Measurements from ENCODE around the gene C16orf74. TPM values are rescaled to one million over a fixed set of nuclear protein-coding genes. Genes with fewer than 3 reads are reported as not detected.
A peak's percentile ranks its signal among the peaks of the same experiment; 100 is the strongest.

The C16orf74 gene
- total RNA-seq, 1 donor from 2014 or later, result not detected

GRCh38 chr16:85718153-85718477 is 32.8 kb downstream of the C16orf74 start:
- no peak for DNase-seq (ENCODE audit: low spot score)
- Mint-ChIP-seq H3K9me3 (no peaks in the 10 kb centered on the region), H3K27ac (no peak overlapping the region), H3K27me3 (ENCODE audit: low read depth) (peaks cover 15% of the 10 kb centered on the region), H3K36me3 (ENCODE audit: low read depth) (no peaks in the 10 kb centered on the region), H3K4me3 (ENCODE audit: low read depth) (no peak overlapping the region), H3K4me1 (ENCODE audit: low read depth) (no peaks in the 10 kb centered on the region)
- intact Hi-C loops (cut with micrococcal nuclease), result loop anchor here (1.0 kb wide), 2 partner anchors 59 to 298 kb away; no protein-coding TSS in a partner anchor

GRCh38 chr16:85717393-85718152 is 33.3 kb downstream of the C16orf74 start:
- H3K36me3 Mint-ChIP-seq (ENCODE audit: low read depth), result no peaks in the 10 kb centered on the region
- intact Hi-C loops (cut with micrococcal nuclease), result loop anchor here (1.0 kb wide), 2 partner anchors 58 to 297 kb away; no protein-coding TSS in a partner anchor
- no peak overlapping the region for H3K4me3 Mint-ChIP-seq (ENCODE audit: low read depth)
- peaks cover 15% of the 10 kb centered on the region for H3K27me3 Mint-ChIP-seq (ENCODE audit: low read depth)
- H3K4me1 Mint-ChIP-seq (ENCODE audit: low read depth), result no peaks in the 10 kb centered on the region
- no peak overlapping the region for H3K27ac Mint-ChIP-seq
- H3K9me3 Mint-ChIP-seq, result no peaks in the 10 kb centered on the region
- peak; percentile 30 for DNase-seq (ENCODE audit: low spot score)

GRCh38 chr16:85716680-85717038 is 34.2 kb downstream of the C16orf74 start:
- intact Hi-C loops (cut with micrococcal nuclease), result no loop called here
- H3K4me3 Mint-ChIP-seq (ENCODE audit: low read depth), result no peak overlapping the region
- H3K27me3 Mint-ChIP-seq (ENCODE audit: low read depth), result peaks cover 15% of the 10 kb centered on the region
- no peak overlapping the region for H3K27ac Mint-ChIP-seq
- no peaks in the 10 kb centered on the region for H3K4me1 Mint-ChIP-seq (ENCODE audit: low read depth)
- H3K36me3 Mint-ChIP-seq (ENCODE audit: low read depth), result no peaks in the 10 kb centered on the region
- no peak for DNase-seq (ENCODE audit: low spot score)
- H3K9me3 Mint-ChIP-seq, result peaks cover 3% of the 10 kb centered on the region

GRCh38 chr16:85716022-85716679 is 34.7 kb downstream of the C16orf74 start:
- DNase-seq (ENCODE audit: low spot score), result no peak
- Mint-ChIP-seq H3K27me3 (ENCODE audit: low read depth) (peaks cover 15% of the 10 kb centered on the region), H3K4me3 (ENCODE audit: low read depth) (no peak overlapping the region), H3K27ac (no peak overlapping the region), H3K4me1 (ENCODE audit: low read depth) (no peaks in the 10 kb centered on the region), H3K36me3 (ENCODE audit: low read depth) (no peaks in the 10 kb centered on the region), H3K9me3 (peaks cover 3% of the 10 kb centered on the region)
- intact Hi-C loops (cut with micrococcal nuclease), result no loop called here

- no peaks in the 10 kb centered on the region for H3K4me1 Mint-ChIP-seq (ENCODE audit: low read depth)
- H3K9me3 Mint-ChIP-seq, result peaks cover 3% of the 10 kb centered on the region
- H3K27ac Mint-ChIP-seq, result no peak overlapping the region
- DNase-seq (ENCODE audit: low spot score), result no peak
- intact Hi-C loops (cut with micrococcal nuclease), result no loop called here
- peaks cover 15% of the 10 kb centered on the region for H3K27me3 Mint-ChIP-seq (ENCODE audit: low read depth)
- no peaks in the 10 kb centered on the region for H3K36me3 Mint-ChIP-seq (ENCODE audit: low read depth)
- H3K4me3 Mint-ChIP-seq (ENCODE audit: low read depth), result no peak overlapping the region
These were observed 35.5 kb downstream of the C16orf74 start for GRCh38 chr16:85715169-85716021.

- no peak overlapping the region for H3K27ac Mint-ChIP-seq
- DNase-seq (ENCODE audit: low spot score), result no peak
- peaks cover 14% of the 10 kb centered on the region for H3K27me3 Mint-ChIP-seq (ENCODE audit: low read depth)
- H3K9me3 Mint-ChIP-seq, result peaks cover 3% of the 10 kb centered on the region
- intact Hi-C loops (cut with micrococcal nuclease), result no loop called here
- no peaks in the 10 kb centered on the region for H3K4me1 Mint-ChIP-seq (ENCODE audit: low read depth)
- no peak overlapping the region for H3K4me3 Mint-ChIP-seq (ENCODE audit: low read depth)
- H3K36me3 Mint-ChIP-seq (ENCODE audit: low read depth), result no peaks in the 10 kb centered on the region
These were observed 38.1 kb downstream of the C16orf74 start for GRCh38 chr16:85712801-85713200.

GRCh38 chr16:85711982-85712587 is 38.8 kb downstream of the C16orf74 start:
- no peaks in the 10 kb centered on the region for H3K36me3 Mint-ChIP-seq (ENCODE audit: low read depth)
- H3K4me1 Mint-ChIP-seq (ENCODE audit: low read depth), result no peaks in the 10 kb centered on the region
- intact Hi-C loops (cut with micrococcal nuclease), result no loop called here
- H3K4me3 Mint-ChIP-seq (ENCODE audit: low read depth), result no peak overlapping the region
- H3K9me3 Mint-ChIP-seq, result peaks cover 3% of the 10 kb centered on the region
- peaks cover 14% of the 10 kb centered on the region for H3K27me3 Mint-ChIP-seq (ENCODE audit: low read depth)
- DNase-seq (ENCODE audit: low spot score), result no peak
- H3K27ac Mint-ChIP-seq, result no peak overlapping the region

GRCh38 chr16:85710732-85711131 is 40.2 kb downstream of the C16orf74 start:
- H3K36me3 Mint-ChIP-seq (ENCODE audit: low read depth), result no peaks in the 10 kb centered on the region
- no peak overlapping the region for H3K27ac Mint-ChIP-seq
- peaks cover 3% of the 10 kb centered on the region for H3K9me3 Mint-ChIP-seq
- no peaks in the 10 kb centered on the region for H3K4me1 Mint-ChIP-seq (ENCODE audit: low read depth)
- DNase-seq (ENCODE audit: low spot score), result no peak
- intact Hi-C loops (cut with micrococcal nuclease), result no loop called here
- peaks cover 4% of the 10 kb centered on the region for H3K27me3 Mint-ChIP-seq (ENCODE audit: low read depth)
- no peak overlapping the region for H3K4me3 Mint-ChIP-seq (ENCODE audit: low read depth)

GRCh38 chr16:85709766-85710585 is 40.9 kb downstream of the C16orf74 start:
- DNase-seq (ENCODE audit: low spot score), result no peak
- Mint-ChIP-seq H3K27me3 (ENCODE audit: low read depth) (no peaks in the 10 kb centered on the region), H3K9me3 (peaks cover 3% of the 10 kb centered on the region), H3K4me3 (ENCODE audit: low read depth) (no peak overlapping the region), H3K4me1 (ENCODE audit: low read depth) (no peaks in the 10 kb centered on the region), H3K36me3 (ENCODE audit: low read depth) (no peaks in the 10 kb centered on the region), H3K27ac (no peak overlapping the region)
- intact Hi-C loops (cut with micrococcal nuclease), result no loop called here

GRCh38 chr16:85708338-85708737 is 42.6 kb downstream of the C16orf74 start:
- no peak overlapping the region for H3K27ac Mint-ChIP-seq
- no peak overlapping the region for H3K4me3 Mint-ChIP-seq (ENCODE audit: low read depth)
- H3K9me3 Mint-ChIP-seq, result peaks cover 3% of the 10 kb centered on the region
- H3K27me3 Mint-ChIP-seq (ENCODE audit: low read depth), result no peaks in the 10 kb centered on the region
- no peaks in the 10 kb centered on the region for H3K4me1 Mint-ChIP-seq (ENCODE audit: low read depth)
- DNase-seq (ENCODE audit: low spot score), result no peak
- no peaks in the 10 kb centered on the region for H3K36me3 Mint-ChIP-seq (ENCODE audit: low read depth)
- intact Hi-C loops (cut with micrococcal nuclease), result no loop called here

- H3K27me3 Mint-ChIP-seq (ENCODE audit: low read depth), result no peaks in the 10 kb centered on the region
- DNase-seq (ENCODE audit: low spot score), result no peak
These were observed 43.3 kb downstream of the C16orf74 start for GRCh38 chr16:85707528-85708095.

More at GRCh38 chr16:85707528-85708095, 43.3 kb downstream of the C16orf74 start:
- Mint-ChIP-seq H3K27ac (no peak overlapping the region), H3K36me3 (ENCODE audit: low read depth) (no peaks in the 10 kb centered on the region), H3K4me1 (ENCODE audit: low read depth) (no peaks in the 10 kb centered on the region), H3K9me3 (peaks cover 3% of the 10 kb centered on the region), H3K4me3 (ENCODE audit: low read depth) (no peak overlapping the region)
- intact Hi-C loops (cut with micrococcal nuclease), result no loop called here

All from activated T-helper 2 cell treated with anti-CD3 and anti-CD28 coated beads, Interferon-gamma antibody, Interleukin-2, Interleukin-4, amounts not matched to agents 10 μg/mL and 5 μg/mL and 100 μg/mL, durations not matched to agents 14 hours and 24 hours and 36 hours (primary cell).